SH-SY5Y (cell line): ENCODE measurements around the gene CFAP45.

ENCODE experiments used
- GATA2 ChIP-seq: IDR thresholded peaks from 2 replicates; pipeline ENCODE4 v1.6.1; 2011; ENCODE audit warnings: mild to moderate bottlenecking, low read depth, low read length
- GATA3 ChIP-seq: IDR thresholded peaks from 2 replicates; pipeline ENCODE4 v1.6.1; 2011; ENCODE audit warnings: low read depth, mild to moderate bottlenecking, low read length, moderate library complexity

DNA sequence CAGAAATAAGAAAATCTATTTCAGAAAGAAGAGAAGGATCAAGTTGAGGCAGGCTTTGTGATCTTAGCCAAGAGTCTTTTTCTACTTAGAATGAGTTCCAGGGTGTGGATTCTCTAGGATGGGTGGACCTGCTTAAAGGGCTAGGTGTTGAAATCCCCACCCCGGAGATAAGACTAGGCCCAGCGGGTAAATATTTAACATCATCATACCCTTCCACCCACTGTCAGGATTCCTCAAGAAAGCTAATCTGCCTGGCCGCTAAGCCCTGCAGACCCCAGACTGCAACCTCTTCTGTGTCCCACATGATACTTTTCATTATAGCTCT lies 39.7 kb upstream of the CFAP45 start:
- no peak for TF ChIP-seq GATA3
- TF ChIP-seq GATA2, result no peak
